A673 (cell line): ENCODE measurements around the gene ZNF286A.

Source experiments
- CTCF ChIP-seq: fragments of 300-800, 200-600 bp; sonication (generic); conservative IDR thresholded peaks from 2 replicates; pipeline ENCODE4 v1.5.1; 2017; ENCODE audit warnings: low read depth, mild to moderate bottlenecking, antibody characterized with exemption, low read length, moderate library complexity, mixed read lengths
- EZH2 ChIP-seq: fragments of 200-600 bp; sonication (generic); IDR thresholded peaks from 2 replicates; pipeline ENCODE4 v1.6.1; 2017; ENCODE audit warnings: borderline replicate concordance, low read depth, mild to moderate bottlenecking, mixed read lengths, antibody characterized with exemption, low read length; ENCODE audit not compliant: poor library complexity, severe bottlenecking

GRCh38 chr17:15741624-15742023, 42.1 kb downstream of the ZNF286A start:
- no peak for TF ChIP-seq CTCF
- no peak for TF ChIP-seq EZH2
